Memory B cell (primary cell): ENCODE data around the gene TEX30.

Experiments used
- ATAC-seq: fragments of 150-1000 bp; cut with Tn5 transposase; 2 replicates; pipeline ENCODE4 v1.10.0; 2021; ENCODE audit warnings: low read depth, mild to moderate bottlenecking, moderate library complexity
- DNase-seq, 2 donors: peaks; one replicate each; pipeline ENCODE4 v3.0.0; 2022; ENCODE audit warnings: low spot score in 2 of 2
- H3K27ac Mint-ChIP-seq: one replicate; pipeline ENCODE4 v1.8.0; 2022; ENCODE audit warnings: mild to moderate bottlenecking, moderate library complexity, mixed read lengths
- H3K27me3 Mint-ChIP-seq: one replicate; pipeline ENCODE4 v1.8.0; 2022; ENCODE audit warnings: mixed read lengths
- H3K36me3 Mint-ChIP-seq: one replicate; pipeline ENCODE4 v1.8.0; 2022; ENCODE audit warnings: mild to moderate bottlenecking, mixed read lengths
- H3K4me1 Mint-ChIP-seq: one replicate; pipeline ENCODE4 v1.8.0; 2022; ENCODE audit warnings: mixed read lengths
- H3K4me3 Mint-ChIP-seq: one replicate; pipeline ENCODE4 v1.8.0; 2022; ENCODE audit warnings: mild to moderate bottlenecking, moderate library complexity, mixed read lengths
- H3K9me3 Mint-ChIP-seq: one replicate; pipeline ENCODE4 v1.8.0; 2022; ENCODE audit warnings: mixed read lengths

TEX30 gene

GRCh38 chr13:102771298-102772041 is 2.1 kb downstream of the TEX30 start:
- H3K4me1 Mint-ChIP-seq, result peaks cover 7% of the 10 kb centered on the region
- no peak overlapping the region for H3K4me3 Mint-ChIP-seq
- no peak for DNase-seq
- H3K27me3 Mint-ChIP-seq, result no peaks in the 10 kb centered on the region
- H3K27ac Mint-ChIP-seq, result no peak overlapping the region
- H3K36me3 Mint-ChIP-seq, result no peaks in the 10 kb centered on the region
- H3K9me3 Mint-ChIP-seq, result no peaks in the 10 kb centered on the region
- no peak for ATAC-seq

GRCh38 chr13:102770435-102770834 is 3.2 kb downstream of the TEX30 start:
- Mint-ChIP-seq H3K4me3 (no peak overlapping the region), H3K4me1 (peaks cover 7% of the 10 kb centered on the region), H3K27me3 (no peaks in the 10 kb centered on the region), H3K9me3 (no peaks in the 10 kb centered on the region), H3K36me3 (no peaks in the 10 kb centered on the region), H3K27ac (no peak overlapping the region)
- DNase-seq (no peak), ATAC-seq (no peak)

GRCh38 chr13:102769679-102770078 is 3.9 kb downstream of the TEX30 start:
- ATAC-seq (no peak), DNase-seq (no peak)
- Mint-ChIP-seq H3K4me3 (no peak overlapping the region), H3K27me3 (no peaks in the 10 kb centered on the region), H3K27ac (no peak overlapping the region), H3K4me1 (peaks cover 7% of the 10 kb centered on the region), H3K36me3 (no peaks in the 10 kb centered on the region), H3K9me3 (no peaks in the 10 kb centered on the region)

GRCh38 chr13:102768909-102769308 is 4.7 kb downstream of the TEX30 start:
- ATAC-seq (no peak), DNase-seq (no peak)
- H3K36me3 Mint-ChIP-seq, result no peaks in the 10 kb centered on the region
- no peak overlapping the region for H3K27ac Mint-ChIP-seq
- peaks cover 7% of the 10 kb centered on the region for H3K4me1 Mint-ChIP-seq
- H3K27me3 Mint-ChIP-seq, result no peaks in the 10 kb centered on the region
- no peaks in the 10 kb centered on the region for H3K9me3 Mint-ChIP-seq
- no peak overlapping the region for H3K4me3 Mint-ChIP-seq

GRCh38 chr13:102763741-102764140 is 9.8 kb downstream of the TEX30 start:
- Mint-ChIP-seq H3K9me3 (no peaks in the 10 kb centered on the region), H3K27me3 (no peaks in the 10 kb centered on the region), H3K4me3 (no peak overlapping the region), H3K4me1 (no peaks in the 10 kb centered on the region), H3K36me3 (no peaks in the 10 kb centered on the region), H3K27ac (no peak overlapping the region)
- no peak for DNase-seq
- no peak for ATAC-seq

GRCh38 chr13:102761071-102761470 is 12.5 kb downstream of the TEX30 start:
- DNase-seq (no peak), ATAC-seq (no peak)
- Mint-ChIP-seq H3K4me3 (no peak overlapping the region), H3K27me3 (no peaks in the 10 kb centered on the region), H3K4me1 (no peaks in the 10 kb centered on the region), H3K36me3 (no peaks in the 10 kb centered on the region), H3K9me3 (no peaks in the 10 kb centered on the region), H3K27ac (no peak overlapping the region)

- no peaks in the 10 kb centered on the region for H3K9me3 Mint-ChIP-seq
- DNase-seq, result no peak
- H3K4me3 Mint-ChIP-seq, result no peak overlapping the region
- no peaks in the 10 kb centered on the region for H3K4me1 Mint-ChIP-seq
- no peak overlapping the region for H3K27ac Mint-ChIP-seq
- ATAC-seq, result no peak
- no peaks in the 10 kb centered on the region for H3K36me3 Mint-ChIP-seq
- H3K27me3 Mint-ChIP-seq, result no peaks in the 10 kb centered on the region
Observed at GRCh38 chr13:102758842-102759241, 14.7 kb downstream of the TEX30 start.

- no peak for DNase-seq
- ATAC-seq, result no peak
- Mint-ChIP-seq H3K27ac (no peak overlapping the region), H3K4me3 (no peak overlapping the region), H3K9me3 (peaks cover 5% of the 10 kb centered on the region), H3K36me3 (peaks cover 3% of the 10 kb centered on the region), H3K4me1 (no peaks in the 10 kb centered on the region), H3K27me3 (peaks cover 3% of the 10 kb centered on the region)
Observed at GRCh38 chr13:102757006-102757405, 16.6 kb downstream of the TEX30 start.

- DNase-seq (no peak), ATAC-seq (no peak)
- Mint-ChIP-seq H3K36me3 (peaks cover 7% of the 10 kb centered on the region), H3K9me3 (peaks cover 10% of the 10 kb centered on the region), H3K27me3 (peaks cover 10% of the 10 kb centered on the region), H3K4me1 (no peaks in the 10 kb centered on the region), H3K27ac (no peak overlapping the region), H3K4me3 (no peak overlapping the region)
Observed at GRCh38 chr13:102751886-102752285, 21.7 kb downstream of the TEX30 start.

GRCh38 chr13:102742506-102742905 is 31.1 kb downstream of the TEX30 start:
- Mint-ChIP-seq H3K4me1 (no peaks in the 10 kb centered on the region), H3K9me3 (peaks cover 15% of the 10 kb centered on the region), H3K4me3 (no peak overlapping the region), H3K27me3 (peaks cover 27% of the 10 kb centered on the region), H3K27ac (no peak overlapping the region), H3K36me3 (peaks cover 10% of the 10 kb centered on the region)
- DNase-seq (no peak), ATAC-seq (no peak)

GRCh38 chr13:102742101-102742500 is 31.5 kb downstream of the TEX30 start:
- DNase-seq (no peak), ATAC-seq (no peak)
- peaks cover 10% of the 10 kb centered on the region for H3K36me3 Mint-ChIP-seq
- no peak overlapping the region for H3K27ac Mint-ChIP-seq
- no peaks in the 10 kb centered on the region for H3K4me1 Mint-ChIP-seq
- no peak overlapping the region for H3K4me3 Mint-ChIP-seq
- H3K9me3 Mint-ChIP-seq, result peaks cover 15% of the 10 kb centered on the region
- H3K27me3 Mint-ChIP-seq, result peaks cover 26% of the 10 kb centered on the region

GRCh38 chr13:102729560-102730270 is 43.9 kb downstream of the TEX30 start:
- DNase-seq, result no peak
- H3K4me1 Mint-ChIP-seq, result no peaks in the 10 kb centered on the region
- H3K9me3 Mint-ChIP-seq, result peaks cover 3% of the 10 kb centered on the region
- peaks cover 4% of the 10 kb centered on the region for H3K27me3 Mint-ChIP-seq
- no peak for ATAC-seq
- no peaks in the 10 kb centered on the region for H3K36me3 Mint-ChIP-seq
- no peak overlapping the region for H3K4me3 Mint-ChIP-seq
- H3K27ac Mint-ChIP-seq, result no peak overlapping the region

- Mint-ChIP-seq H3K4me3 (no peak overlapping the region), H3K27ac (no peak overlapping the region), H3K27me3 (peaks cover 9% of the 10 kb centered on the region), H3K4me1 (no peaks in the 10 kb centered on the region), H3K9me3 (peaks cover 3% of the 10 kb centered on the region), H3K36me3 (no peaks in the 10 kb centered on the region)
- DNase-seq (no peak), ATAC-seq (no peak)
Observed at GRCh38 chr13:102726430-102726829, 47.2 kb downstream of the TEX30 start.

- peaks cover 11% of the 10 kb centered on the region for H3K27me3 Mint-ChIP-seq
- ATAC-seq (no peak), DNase-seq (no peak)
- H3K27ac Mint-ChIP-seq, result no peak overlapping the region
- peaks cover 3% of the 10 kb centered on the region for H3K9me3 Mint-ChIP-seq
- no peaks in the 10 kb centered on the region for H3K36me3 Mint-ChIP-seq
- no peak overlapping the region for H3K4me3 Mint-ChIP-seq
- H3K4me1 Mint-ChIP-seq, result no peaks in the 10 kb centered on the region
Observed at GRCh38 chr13:102724923-102725322, 48.7 kb downstream of the TEX30 start.

- H3K36me3 Mint-ChIP-seq, result no peaks in the 10 kb centered on the region
- no peak overlapping the region for H3K4me3 Mint-ChIP-seq
- ATAC-seq (no peak), DNase-seq (no peak)
- H3K9me3 Mint-ChIP-seq, result peaks cover 3% of the 10 kb centered on the region
- H3K27me3 Mint-ChIP-seq, result peaks cover 11% of the 10 kb centered on the region
- no peak overlapping the region for H3K27ac Mint-ChIP-seq
- H3K4me1 Mint-ChIP-seq, result no peaks in the 10 kb centered on the region
Observed at GRCh38 chr13:102721800-102722231, 51.8 kb downstream of the TEX30 start.
